ENCODE data around the gene PTPN23.

Gene PTPN23, protein sequence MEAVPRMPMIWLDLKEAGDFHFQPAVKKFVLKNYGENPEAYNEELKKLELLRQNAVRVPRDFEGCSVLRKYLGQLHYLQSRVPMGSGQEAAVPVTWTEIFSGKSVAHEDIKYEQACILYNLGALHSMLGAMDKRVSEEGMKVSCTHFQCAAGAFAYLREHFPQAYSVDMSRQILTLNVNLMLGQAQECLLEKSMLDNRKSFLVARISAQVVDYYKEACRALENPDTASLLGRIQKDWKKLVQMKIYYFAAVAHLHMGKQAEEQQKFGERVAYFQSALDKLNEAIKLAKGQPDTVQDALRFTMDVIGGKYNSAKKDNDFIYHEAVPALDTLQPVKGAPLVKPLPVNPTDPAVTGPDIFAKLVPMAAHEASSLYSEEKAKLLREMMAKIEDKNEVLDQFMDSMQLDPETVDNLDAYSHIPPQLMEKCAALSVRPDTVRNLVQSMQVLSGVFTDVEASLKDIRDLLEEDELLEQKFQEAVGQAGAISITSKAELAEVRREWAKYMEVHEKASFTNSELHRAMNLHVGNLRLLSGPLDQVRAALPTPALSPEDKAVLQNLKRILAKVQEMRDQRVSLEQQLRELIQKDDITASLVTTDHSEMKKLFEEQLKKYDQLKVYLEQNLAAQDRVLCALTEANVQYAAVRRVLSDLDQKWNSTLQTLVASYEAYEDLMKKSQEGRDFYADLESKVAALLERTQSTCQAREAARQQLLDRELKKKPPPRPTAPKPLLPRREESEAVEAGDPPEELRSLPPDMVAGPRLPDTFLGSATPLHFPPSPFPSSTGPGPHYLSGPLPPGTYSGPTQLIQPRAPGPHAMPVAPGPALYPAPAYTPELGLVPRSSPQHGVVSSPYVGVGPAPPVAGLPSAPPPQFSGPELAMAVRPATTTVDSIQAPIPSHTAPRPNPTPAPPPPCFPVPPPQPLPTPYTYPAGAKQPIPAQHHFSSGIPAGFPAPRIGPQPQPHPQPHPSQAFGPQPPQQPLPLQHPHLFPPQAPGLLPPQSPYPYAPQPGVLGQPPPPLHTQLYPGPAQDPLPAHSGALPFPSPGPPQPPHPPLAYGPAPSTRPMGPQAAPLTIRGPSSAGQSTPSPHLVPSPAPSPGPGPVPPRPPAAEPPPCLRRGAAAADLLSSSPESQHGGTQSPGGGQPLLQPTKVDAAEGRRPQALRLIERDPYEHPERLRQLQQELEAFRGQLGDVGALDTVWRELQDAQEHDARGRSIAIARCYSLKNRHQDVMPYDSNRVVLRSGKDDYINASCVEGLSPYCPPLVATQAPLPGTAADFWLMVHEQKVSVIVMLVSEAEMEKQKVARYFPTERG (N-terminal part only)

DNA sequence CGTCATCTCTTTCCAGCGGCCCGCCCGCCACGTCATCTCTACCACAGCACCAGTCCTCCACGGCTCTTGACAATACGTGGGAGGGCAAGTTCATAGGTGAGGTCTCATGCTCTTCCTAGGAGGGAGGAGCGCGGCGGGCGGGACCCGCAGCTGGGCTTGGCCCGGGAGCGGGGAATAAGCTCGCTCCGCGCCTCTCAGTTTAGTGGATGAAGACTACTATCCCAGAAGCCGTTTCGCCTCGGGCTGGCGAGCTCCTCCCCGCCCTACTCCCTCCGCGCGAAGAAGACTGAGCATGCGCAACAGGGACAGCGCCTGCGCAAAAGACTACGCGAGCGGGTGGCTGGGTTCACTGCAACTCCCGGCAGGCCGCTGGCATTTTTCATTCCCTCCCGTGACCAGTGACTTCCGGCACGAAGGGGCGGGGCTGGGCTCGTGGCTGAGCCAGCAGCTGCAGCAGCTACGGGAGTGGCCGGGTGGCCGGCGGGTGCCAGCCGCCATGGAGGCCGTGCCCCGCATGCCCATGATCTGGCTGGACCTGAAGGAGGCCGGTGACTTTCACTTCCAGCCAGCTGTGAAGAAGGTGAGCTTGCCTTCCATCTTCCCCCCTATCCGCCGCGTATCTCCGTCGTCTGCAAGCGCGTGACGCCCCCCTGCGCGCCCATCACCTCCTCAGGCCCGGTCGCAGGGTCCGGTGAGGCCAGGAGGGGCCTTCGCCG, at the start of gene PTPN23:
Gene PTPN23, plus strand, starts transcription at position 421 of the 716 bp plus-strand sequence. Its CDS starts 76 bp downstream, at position 497.
- TF ChIP-seq, protein P1, sequence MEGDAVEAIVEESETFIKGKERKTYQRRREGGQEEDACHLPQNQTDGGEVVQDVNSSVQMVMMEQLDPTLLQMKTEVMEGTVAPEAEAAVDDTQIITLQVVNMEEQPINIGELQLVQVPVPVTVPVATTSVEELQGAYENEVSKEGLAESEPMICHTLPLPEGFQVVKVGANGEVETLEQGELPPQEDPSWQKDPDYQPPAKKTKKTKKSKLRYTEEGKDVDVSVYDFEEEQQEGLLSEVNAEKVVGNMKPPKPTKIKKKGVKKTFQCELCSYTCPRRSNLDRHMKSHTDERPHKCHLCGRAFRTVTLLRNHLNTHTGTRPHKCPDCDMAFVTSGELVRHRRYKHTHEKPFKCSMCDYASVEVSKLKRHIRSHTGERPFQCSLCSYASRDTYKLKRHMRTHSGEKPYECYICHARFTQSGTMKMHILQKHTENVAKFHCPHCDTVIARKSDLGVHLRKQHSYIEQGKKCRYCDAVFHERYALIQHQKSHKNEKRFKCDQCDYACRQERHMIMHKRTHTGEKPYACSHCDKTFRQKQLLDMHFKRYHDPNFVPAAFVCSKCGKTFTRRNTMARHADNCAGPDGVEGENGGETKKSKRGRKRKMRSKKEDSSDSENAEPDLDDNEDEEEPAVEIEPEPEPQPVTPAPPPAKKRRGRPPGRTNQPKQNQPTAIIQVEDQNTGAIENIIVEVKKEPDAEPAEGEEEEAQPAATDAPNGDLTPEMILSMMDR (IDR thresholded peaks at IDR 0.05; ENCODE audit: extremely low read depth, insufficient read depth, missing control alignments) = no peak
- peak; percentile 97 for DNase-seq (ENCODE audit: low spot score)
- in situ Hi-C loops (cut with MboI; ENCODE audit: low pct_unique_long_range_greater_than_20kb, low sequenced_read_pairs, unreplicated experiment) = no loop called here

DNA sequence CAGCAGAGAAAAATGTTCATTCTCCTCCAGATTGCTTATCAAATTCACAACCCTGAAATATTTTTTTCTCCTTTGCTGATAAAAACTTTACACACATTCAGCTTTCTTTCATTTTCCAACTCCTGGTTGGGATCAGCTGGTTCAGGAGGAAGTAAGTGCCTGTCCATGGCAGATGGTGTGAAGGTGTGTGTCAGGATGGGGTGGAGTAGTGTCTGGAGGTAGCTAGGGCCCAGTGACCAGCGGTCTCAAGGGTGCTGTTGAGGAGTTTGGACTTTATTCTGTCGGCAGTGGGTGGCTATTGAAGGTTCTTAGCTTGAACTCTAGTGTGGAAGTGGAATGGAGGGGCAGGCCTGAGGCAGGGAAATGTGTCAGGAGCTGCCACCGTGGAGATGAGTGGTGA, 46.9 kb upstream of the PTPN23 start:
- no peak for DNase-seq (ENCODE audit: low spot score)
- in situ Hi-C loops (cut with MboI; ENCODE audit: low pct_unique_long_range_greater_than_20kb, low sequenced_read_pairs, unreplicated experiment) = no loop called here
- TF ChIP-seq, protein P1 (IDR thresholded peaks at IDR 0.05; ENCODE audit: extremely low read depth, insufficient read depth, missing control alignments) = no peak

DNA sequence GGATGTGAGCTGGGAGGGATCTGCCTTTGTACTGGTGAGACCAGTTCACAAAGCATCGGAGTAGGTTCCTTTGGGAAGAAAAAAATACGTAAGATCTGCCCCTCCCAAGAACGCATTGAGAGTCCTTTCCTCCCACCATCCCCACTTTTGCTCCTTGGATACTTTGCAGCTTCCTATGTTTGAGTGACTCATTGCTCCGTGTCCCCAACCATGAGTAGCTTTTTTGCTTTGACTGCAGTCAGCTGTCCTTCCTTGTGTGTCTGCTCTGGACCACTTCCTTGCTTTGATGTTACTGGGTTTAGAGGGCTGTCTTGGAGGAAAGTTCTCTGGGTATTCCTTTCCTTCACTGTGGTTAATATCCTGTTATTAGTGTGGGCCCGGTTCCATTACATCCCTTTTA, 43.2 kb upstream of the PTPN23 start:
- TF ChIP-seq, protein P1 (IDR thresholded peaks at IDR 0.05; ENCODE audit: extremely low read depth, insufficient read depth, missing control alignments) = no peak
- DNase-seq (ENCODE audit: low spot score) = no peak
- in situ Hi-C loops (cut with MboI; ENCODE audit: low pct_unique_long_range_greater_than_20kb, low sequenced_read_pairs, unreplicated experiment) = no loop called here

DNA sequence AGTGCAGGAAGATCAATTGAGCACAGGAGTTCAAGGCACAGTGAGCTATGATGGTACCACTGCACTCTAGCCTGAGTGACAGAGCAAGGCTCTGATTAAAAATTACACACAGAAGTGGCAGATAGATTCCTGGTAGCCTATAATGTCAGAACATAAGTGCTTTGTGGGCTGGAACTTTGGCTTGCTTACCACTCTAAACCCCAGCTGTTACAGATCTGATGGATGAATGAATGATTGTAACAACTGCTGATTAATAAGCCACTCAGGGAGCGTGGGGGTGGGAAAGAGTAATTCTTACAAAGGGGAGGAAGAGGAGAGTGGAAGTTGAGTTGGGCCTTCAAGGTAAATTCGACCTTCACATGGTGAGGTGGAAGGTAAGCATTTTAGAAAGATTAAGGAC, 40.9 kb upstream of the PTPN23 start:
- no peak for DNase-seq (ENCODE audit: low spot score)
- TF ChIP-seq, protein P1 (IDR thresholded peaks at IDR 0.05; ENCODE audit: extremely low read depth, insufficient read depth, missing control alignments) = no peak
- in situ Hi-C loops (cut with MboI; ENCODE audit: low pct_unique_long_range_greater_than_20kb, low sequenced_read_pairs, unreplicated experiment) = no loop called here

DNA sequence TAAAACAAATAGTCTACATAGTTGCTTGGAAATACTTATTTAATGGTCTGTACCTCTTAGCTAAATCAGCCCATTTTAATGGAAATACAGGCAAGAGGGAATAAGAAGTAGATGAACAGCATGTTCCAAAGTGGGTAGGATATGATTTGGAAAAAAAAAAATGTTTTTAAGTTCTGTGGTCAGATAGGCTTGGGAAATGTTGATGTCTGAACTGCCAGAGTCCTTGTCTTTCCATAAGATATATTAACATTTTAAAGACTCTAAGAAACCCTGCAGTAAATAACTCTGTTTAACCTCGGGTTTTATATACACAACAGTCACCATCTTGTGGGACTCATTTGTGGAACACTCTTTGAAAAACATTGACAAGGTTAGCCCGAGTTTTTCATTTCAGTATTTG, 40.0 kb upstream of the PTPN23 start:
- in situ Hi-C loops (cut with MboI; ENCODE audit: low pct_unique_long_range_greater_than_20kb, low sequenced_read_pairs, unreplicated experiment) = no loop called here
- DNase-seq (ENCODE audit: low spot score) = no peak
- TF ChIP-seq, protein P1 (IDR thresholded peaks at IDR 0.05; ENCODE audit: extremely low read depth, insufficient read depth, missing control alignments) = no peak

Data from GM13977 (cell line).